Epithelial cell of esophagus (primary cell): ENCODE data around the gene B3GNT2.
"Not testable (repeated sequence)": the region's sequence is repeated elsewhere in the genome, so short reads cannot be mapped to it uniquely, and the experiment has no call there.

Source experiments
- DNase-seq: peaks from one replicate; pipeline ENCODE4 v3.0.0; 2010; ENCODE audit warnings: low read depth
- H3K4me3 ChIP-seq: 2 replicates; pipeline ENCODE4 v1.5.1; 2011; ENCODE audit warnings: mild to moderate bottlenecking, low read length, control low read depth
- TF ChIP-seq, protein P1 (sequence below): IDR thresholded peaks from 2 replicates; pipeline ENCODE4 v1.5.1; 2011; ENCODE audit warnings: low read depth, mild to moderate bottlenecking, low read length, control low read depth, inconsistent platforms; ENCODE audit not compliant: insufficient read depth; ENCODE audit errors: missing control alignments

B3GNT2 gene

GRCh38 chr2:62152000-62152399 is 43.9 kb upstream of the B3GNT2 start:
- TF ChIP-seq, protein P1, sequence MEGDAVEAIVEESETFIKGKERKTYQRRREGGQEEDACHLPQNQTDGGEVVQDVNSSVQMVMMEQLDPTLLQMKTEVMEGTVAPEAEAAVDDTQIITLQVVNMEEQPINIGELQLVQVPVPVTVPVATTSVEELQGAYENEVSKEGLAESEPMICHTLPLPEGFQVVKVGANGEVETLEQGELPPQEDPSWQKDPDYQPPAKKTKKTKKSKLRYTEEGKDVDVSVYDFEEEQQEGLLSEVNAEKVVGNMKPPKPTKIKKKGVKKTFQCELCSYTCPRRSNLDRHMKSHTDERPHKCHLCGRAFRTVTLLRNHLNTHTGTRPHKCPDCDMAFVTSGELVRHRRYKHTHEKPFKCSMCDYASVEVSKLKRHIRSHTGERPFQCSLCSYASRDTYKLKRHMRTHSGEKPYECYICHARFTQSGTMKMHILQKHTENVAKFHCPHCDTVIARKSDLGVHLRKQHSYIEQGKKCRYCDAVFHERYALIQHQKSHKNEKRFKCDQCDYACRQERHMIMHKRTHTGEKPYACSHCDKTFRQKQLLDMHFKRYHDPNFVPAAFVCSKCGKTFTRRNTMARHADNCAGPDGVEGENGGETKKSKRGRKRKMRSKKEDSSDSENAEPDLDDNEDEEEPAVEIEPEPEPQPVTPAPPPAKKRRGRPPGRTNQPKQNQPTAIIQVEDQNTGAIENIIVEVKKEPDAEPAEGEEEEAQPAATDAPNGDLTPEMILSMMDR = no peak
- no peak overlapping the region for H3K4me3 ChIP-seq
- peak; percentile 87 for DNase-seq

DNA sequence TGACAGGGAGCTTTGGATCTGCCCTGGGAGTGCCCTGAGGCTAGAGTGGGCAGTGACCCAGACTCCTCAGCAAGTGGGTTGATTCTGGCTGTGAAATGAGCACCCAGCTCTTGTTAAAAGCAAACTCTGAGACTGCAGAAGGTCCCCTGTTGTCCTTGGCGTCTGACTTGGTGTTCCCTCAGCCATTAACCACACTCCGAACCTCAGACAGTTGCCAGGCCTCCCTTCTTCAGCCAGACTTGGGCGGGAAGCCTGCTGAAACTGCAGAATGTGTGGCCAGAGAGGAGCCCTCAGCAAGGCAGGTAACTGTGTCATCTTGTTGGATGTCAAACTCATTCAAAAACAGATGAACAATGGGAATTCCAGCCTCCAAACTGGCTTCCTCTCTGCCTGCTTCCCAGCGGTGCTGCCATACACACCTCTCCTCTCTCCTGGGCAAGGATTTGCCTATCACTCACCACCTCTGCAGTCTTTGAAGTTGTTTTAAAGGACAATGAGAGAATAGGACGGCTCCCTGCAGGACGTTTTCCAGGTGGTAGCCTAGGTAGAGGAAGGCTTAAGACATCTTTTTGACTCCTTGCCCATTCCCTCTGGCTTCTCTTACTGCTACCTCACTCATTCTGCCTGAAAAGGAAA is 38.9 kb upstream of the B3GNT2 start:
- TF ChIP-seq, protein P1 = no peak
- H3K4me3 ChIP-seq = no peak overlapping the region
- DNase-seq = no peak

DNA sequence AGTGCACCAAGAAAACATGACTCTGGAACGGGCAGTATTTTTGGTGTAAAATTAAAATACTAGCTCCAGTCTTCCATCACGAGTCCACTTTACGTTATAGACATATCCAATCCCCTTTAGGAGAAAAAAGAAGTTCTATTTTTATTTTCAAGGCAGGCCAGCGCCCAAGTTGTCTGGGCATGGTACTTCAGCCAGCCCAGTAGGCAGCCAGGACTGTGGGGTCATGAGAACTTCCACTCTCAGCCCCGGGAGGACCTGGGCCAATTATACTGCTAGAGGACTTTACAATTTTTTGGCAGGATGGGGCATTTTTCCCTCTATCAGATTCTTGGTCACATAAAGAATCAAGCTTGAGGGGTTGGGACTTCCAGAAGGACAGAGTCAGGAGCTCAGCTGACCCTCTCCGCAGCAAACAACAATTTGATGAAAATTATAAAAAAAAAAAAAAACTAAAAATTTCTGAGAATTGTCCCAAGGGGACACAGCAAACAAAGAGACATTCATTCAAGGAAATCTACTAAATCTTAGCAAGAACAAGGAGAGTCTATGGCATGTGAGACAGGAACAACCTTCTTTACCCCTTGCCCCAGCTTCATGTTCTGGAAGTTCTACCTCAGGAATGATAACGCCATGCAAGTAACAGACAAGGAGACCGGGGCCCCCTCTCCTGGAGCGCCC is 37.3 kb upstream of the B3GNT2 start:
- TF ChIP-seq, protein P1 = no peak
- DNase-seq = no peak
- no peak overlapping the region for H3K4me3 ChIP-seq

- not testable (repeated sequence) for DNase-seq, H3K4me3 ChIP-seq
Measured at GRCh38 chr2:62160691-62161090, 35.2 kb upstream of the B3GNT2 start.

DNA sequence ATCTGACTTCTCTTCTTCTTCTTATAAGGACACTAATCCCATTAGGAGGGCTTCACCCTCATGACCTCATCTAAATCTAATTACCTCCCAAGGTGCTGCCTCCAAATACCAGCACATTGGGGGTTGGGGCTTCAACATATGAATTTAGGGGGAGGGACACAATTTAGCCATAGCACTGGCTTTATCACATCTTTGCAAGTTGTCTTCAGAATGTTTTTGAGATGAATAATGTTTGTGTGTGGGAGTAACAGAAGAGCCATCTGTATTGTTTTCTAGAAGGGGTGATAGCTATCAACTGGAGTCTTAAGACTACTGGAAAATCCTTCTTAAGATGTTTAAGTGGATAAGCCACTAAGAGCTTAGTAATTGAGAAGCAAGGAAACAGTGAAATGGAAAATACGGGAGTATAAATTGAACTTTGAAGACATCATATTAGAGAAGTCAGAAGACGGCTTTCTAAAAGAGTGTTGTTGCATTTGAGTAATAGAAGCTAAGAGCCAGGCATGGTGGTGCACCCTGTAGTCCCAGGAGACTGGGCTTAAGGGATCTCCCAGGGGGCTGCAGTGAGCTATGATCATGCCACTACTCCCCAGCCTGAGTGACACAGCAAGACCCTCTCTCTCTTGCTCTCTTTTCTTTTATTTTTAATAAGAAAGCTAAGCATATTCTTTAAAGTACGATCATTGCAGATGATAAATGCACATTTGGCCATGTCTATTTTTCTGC is 32.6 kb upstream of the B3GNT2 start:
- TF ChIP-seq, protein P1 = no peak
- H3K4me3 ChIP-seq = no peak overlapping the region
- no peak for DNase-seq

- TF ChIP-seq, protein P1 = no peak
- H3K4me3 ChIP-seq = no peak overlapping the region
- no peak for DNase-seq
Measured at GRCh38 chr2:62163834-62164233, 32.1 kb upstream of the B3GNT2 start.

DNA sequence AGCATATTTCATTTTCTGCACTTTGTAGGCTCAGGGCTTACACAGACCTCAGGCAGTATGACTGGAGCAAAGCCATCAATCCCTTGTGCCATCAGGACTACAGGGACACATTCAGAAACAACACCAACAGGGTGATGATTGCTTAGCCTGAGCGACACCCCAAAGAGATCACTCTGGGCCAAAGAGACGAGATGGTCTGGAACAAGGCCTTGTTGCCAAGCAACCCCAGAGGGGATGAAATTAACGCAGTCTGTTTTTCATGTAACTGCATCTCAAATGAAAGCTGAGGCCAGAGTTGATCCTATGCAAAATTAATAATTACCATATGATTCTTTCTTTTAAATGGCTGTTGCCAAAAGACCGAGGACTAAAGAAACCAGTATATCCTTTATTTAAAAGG is 20.2 kb upstream of the B3GNT2 start:
- DNase-seq = no peak
- TF ChIP-seq, protein P1 = no peak
- H3K4me3 ChIP-seq = no peak overlapping the region
